NCI-H2196 treated with DMSO at 0.1 percent for 48 hours (cell line): ENCODE data around the gene BAK1.

Source experiments
- DNase-seq: peaks from one replicate; lab custom pipeline; 2025; ENCODE audit not compliant: unreplicated experiment; lab: John Stamatoyannopoulos, UW

The BAK1 gene

DNA sequence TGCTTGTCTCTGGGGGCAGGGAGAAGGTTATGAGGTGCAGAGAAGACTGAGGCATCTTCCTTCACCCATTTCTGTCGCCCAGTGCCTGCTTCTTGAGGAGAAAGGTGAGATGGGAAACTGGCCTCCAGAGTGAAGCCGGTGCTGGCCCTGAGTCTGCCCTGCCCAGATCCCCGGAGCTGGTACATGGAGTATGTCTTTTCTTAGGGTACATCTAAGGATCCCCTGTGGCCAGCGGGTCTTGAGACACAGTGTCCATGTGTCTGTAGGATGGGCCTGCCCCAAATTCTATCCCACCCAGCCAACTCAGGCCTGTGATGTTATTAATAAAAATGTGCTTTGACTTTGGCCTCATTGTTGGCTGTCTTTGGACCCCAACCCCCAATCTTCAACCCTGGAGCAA lies 8.8 kb upstream of the BAK1 start:
- no peak for DNase-seq

DNA sequence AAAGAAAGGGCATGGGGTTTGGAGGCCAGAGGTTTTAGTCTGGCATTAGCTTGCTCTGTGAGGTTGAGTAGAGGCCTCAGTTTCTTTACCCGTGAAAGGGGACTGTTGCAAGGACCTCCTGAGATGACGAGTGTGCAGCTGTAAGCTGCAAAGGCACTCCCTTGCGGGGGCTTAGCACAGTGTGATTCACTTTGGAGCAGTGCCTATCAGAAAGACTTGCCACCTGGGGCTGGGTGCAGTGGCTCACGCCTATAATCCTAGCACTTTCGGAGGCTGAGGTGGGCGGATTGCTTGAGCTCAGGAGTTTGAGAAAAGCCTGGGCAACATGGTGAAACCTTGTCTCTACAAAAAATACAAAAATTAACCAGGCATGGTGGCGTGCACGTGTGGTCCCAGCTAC lies 7.5 kb upstream of the BAK1 start:
- no peak for DNase-seq

DNA sequence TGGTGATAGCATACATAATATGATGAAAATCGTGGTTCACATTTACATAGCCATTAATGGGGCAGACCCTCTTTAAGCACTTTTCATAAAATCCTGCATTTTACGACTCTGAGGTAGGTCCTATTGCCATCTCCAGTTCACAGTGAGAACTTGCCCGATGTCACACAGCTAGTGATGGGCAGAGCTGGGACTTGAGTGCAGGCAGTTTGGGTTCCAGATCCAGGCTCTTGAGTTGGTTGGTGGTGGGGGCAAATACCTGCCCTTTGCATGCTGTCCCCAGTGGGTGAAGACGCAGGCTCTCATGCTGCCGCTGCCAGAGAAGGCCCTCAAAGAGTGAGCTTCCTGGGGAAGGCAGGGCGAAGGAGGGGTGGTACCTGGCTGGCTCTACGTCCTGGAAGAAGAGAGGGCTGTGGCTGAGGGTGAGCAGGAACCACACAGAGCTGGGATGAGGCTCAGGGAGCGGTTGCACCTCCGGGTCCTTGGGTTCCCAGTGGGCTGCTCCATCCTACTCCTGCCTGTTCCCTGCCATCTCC lies 6.1 kb upstream of the BAK1 start:
- no peak for DNase-seq

DNA sequence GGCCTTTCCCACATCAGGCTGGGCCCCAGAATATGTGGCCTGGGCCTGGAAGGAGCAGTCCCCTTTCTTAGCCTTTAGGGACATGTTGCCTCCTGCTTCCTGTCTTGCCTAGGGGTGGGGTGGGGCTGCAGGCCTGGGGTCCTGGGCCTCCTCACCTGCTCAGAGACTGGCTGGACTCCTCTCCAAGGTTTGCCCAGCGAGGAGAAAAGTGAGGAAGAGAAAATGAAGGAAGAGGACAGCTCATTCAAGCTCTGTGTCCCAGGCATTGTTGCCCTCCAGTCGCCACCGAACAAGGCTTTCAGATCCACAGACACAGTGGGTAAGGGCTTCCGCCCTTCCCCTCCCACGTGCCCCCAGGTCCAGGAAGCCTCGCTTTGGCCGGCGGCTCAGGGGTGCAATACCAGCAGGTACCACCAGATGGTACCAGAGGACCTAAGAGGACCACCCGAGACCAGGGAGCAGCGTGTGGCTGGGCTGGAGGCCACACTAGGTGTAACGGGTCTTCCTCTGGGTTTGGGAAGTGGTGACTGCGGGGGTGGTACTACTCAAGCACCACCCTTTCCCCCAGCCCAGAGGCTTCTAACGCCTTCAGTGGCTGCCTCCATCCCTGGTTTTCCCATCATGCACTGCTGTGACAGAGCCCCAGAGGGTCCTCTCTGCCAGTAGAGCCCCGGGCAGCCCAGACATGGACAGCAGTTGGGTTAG lies 5.5 kb upstream of the BAK1 start:
- peak; percentile 52 for DNase-seq

DNA sequence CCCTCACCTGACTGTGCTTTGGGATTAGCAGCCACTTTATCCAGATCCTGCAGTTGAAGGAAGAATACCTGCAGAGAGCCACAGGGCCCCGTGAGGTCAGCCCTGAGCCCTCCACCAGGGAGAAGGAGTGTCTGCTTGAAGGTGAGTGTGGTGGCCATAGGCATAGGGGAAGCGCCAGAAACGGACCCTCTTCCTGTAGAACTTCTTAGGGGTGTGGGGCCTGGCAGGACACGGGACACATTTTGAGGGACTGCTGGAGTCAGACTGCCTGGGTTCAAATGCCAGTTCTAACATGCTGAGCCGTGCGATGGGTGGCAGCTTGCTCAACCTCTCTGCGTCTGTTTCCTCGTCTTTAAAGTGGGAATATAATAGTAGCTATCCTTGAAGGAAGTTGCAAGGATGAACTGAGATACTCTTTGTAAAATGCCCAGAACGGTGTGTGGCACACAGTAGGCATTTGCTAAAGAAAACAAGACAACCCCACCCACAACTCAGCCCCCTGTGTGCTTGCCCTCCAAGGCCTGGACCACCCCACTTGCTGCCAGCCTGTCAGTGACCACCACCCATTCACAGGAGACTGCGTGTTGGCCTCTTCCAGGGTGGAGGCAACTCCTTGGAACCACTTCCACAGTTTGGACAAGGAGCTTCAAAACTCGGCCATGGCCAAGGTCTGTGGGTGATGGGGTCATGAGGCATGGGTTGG lies 4.8 kb upstream of the BAK1 start:
- no peak for DNase-seq

DNA sequence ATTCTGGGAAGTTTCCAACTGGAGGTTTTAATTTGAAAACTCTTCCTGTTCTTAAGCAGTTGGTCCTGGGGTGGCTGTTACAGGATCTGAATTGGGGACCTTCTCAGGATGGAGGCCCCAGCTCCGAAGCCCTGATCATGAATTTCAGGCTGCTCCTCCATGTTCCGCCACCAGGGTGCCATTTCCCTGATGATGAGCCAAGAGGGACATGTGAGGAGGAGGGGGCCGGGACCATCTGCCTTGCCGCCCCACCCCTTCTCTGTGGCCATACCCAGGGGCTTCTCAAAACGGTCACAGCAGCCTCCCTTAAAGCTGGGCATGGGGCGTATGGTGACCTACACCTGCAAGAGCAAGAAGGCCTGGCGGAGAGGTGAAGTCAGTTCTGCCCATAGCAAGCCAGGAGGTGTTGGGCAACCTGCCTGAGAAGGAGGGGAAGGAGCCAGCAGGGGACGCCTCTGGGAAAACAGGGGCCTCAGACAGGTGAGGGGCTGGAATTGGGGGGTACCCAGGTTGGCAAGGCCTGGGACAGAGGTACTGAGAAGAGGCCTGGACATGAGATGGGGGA lies 3.6 kb upstream of the BAK1 start:
- no peak for DNase-seq

DNA sequence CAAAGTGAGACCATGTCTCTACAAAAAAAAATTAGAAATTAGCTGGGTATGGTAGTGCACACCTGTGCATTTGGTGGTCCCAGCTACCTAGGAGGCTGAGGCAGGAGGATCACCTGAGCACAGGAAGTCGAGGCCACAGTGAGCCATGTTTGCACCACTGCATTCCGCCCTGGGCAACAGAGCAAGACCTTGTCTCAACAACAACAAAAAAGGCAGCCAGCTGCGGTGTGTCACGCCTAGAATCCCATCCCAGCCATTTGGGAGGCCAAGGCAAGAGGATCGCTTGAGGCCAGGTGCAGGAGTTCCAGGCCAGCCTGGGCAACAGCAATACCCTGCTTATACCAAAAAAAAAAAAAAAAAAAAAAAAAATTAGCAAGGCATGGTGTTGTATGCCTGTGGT lies 1.1 kb upstream of the BAK1 start:
- DNase-seq, result no peak

DNA sequence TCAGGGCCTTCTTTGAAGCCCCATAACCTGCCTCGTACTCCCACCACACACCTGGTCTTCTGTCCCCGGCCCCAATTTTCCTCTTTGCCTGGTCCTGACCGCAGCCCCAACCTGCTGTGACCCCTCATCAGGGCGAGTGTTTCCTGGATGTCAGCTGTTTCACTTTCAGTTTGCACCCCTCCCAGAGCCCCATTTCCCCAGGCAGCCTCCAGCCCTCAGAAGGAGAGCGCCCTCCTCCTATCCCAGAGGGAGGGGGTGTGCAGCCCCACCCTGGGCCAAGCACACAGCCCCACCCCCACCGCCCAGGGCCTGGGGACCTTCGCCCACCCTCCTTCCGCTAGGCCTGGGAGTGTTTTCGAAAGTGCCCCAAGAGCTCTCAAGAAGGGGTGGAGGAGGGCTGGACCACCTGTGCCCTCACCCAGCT lies 1.5 kb downstream of the BAK1 start:
- no peak for DNase-seq

DNA sequence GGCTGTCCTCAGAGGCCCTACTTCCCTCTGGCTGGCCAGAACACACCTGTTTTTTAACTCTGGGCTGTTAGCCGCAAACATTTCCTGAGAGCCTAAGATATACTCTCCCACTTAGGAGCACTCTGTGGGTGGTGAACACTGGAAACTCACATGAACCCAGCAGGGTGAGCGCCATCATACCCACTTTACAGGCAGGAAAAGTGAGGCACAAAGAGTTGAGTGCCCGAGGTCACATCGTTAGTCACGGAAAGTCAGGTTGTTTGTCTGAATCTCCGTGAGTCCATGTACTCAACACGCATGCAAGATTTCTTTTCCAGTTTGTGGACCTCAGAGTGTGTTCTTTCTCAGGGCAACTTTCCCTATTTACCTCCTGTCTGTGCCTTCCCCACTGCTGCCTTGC lies 1.9 kb downstream of the BAK1 start:
- DNase-seq, result no peak

DNA sequence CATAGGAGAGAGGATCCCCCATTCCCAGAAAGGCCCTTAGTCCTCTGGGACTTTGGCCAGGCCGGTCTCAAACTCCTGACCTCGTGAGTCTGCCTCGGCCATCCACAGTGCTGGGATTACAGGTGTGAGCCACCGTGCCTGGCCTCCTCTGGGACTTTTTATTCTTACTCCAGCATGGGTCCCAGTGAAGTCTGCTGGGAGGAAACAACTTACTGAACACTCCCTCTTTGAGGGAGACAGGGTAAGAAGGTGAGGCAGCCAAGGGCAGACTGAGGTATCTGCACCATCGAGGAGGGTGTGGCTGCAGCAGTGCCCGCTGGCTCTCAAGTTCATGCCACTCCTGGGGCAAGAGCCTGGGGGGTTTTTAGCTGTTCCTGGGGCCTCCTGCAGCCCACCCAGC lies 2.4 kb downstream of the BAK1 start:
- DNase-seq, result no peak

DNA sequence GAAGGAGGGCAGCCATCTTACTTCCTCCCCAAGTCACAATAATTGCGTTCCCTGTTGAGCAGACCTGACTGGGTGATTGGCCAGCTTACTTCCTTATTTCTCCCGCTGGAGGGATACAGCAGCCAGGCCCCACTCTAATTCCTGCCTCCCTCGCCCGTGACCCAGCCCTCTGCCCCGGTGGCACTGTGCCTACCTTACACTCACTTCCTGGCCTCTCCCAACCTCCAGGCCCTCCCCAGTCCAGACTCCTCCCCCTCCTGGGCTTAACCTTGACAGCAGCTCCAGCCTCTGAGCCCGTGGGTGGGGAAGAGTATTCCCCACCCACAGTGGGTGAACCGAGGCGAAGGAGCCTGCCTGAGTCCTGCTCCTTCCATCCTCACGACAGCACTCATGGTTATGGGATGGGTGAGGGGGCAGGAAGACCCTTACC lies 3.0 kb downstream of the BAK1 start:
- DNase-seq, result peak; percentile 81

DNA sequence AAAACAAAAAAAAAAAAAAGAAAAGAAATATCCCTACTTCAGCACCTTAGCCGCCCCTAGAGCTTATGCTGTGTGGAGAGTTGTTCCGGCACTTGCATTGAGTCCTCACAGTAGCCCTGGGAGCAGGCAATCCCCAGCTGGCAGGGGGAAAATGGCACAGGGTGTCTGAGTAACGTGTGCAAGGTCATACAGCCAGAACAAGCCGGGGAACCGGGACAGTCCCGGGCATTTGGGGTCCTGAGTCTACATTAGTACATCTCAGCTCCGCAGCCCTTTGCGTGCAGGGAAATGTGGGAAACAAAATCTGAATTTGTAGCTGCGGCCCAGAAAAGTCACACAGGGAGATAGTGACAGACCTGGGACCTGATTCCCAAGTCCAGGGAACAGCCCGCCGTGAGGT lies 3.4 kb downstream of the BAK1 start:
- DNase-seq, result no peak

DNA sequence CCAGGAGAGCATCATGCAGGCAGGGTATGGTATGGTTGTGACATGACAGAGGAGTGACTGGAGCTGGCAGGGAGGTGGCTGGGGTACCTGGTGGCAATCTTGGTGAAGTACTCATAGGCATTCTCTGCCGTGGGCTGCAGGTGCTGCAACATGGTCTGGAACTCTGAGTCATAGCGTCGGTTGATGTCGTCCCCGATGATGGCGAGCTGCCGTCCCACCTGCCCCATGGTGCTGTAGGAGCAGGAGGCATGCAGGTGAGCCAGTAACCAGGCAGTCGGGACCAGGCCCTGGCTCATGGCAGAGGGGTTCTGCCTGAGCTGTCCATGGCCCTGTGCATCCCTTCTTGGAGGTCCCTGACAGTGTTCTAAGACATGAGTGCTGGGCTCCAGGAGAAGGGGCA lies 4.9 kb downstream of the BAK1 start:
- no peak for DNase-seq

DNA sequence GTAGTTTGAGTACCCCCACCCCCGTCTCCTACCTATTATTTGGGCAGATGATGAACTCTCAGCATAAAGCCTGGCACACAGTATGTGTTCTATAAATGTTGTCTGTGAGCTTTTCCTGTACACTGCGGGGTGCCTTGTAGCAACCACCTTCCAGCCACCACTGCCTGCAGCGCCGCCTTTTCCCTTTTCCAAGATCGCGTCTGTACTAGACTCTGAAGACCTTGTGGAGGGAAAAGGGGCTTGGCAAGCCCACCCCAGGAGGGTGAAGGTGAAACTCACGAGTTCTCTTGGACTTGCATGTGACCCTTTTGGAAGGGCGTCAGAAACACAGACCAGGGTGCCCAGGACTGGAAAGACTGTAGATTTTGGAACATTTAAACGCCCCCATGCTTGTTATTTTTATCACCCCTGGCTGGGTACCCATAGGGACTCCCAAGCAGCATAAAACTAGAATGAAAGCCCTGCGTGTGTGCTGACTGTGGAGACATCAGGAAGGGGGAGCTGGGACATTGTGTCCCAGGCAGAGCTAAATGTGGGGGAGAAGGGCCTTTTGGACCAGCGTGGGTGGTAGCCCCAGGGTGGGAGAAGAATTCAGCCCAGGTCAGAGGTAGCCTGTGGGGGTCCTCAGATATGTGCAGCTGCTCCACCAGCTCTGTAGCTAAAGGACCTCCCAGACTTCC lies 8.3 kb downstream of the BAK1 start:
- DNase-seq, result no peak

DNA sequence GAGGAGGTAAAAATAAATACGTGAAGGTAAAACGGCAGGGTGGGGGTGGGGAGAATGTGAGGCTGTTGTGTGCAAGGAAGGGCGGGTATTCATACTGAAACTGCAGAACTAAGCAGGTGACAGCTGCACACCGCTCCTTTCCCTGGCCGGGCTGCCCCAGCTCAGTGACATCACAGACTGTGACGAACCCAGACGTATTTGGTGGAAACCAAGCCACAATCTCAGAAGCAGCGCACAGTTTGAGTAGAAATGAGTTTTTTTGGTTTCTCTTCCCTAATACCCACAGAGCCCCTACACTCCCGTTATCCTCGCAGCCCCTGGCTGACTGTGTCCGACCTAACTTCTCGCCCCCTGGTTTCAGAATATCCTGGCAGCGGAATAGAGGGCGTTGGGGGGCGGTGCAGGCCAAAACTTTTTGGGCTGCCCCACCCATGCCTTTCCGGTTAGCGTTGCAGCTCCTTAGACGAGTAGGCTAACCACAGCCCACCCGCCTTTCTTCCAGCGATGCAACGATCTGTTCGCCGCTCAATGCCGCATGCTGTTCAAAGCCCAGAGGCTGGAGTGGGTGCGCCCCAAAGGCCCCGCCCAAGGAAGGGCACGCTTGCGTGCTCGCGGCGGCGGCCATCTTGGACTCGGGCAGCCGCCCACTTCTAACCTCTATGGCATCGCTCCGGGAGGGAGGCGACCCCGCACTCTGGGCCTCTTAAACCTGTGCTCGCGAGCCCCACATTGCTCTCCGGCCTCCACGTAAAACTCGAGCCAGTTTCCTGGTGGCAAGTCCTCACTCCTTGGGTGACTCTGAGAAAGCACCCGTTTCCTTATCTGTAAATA lies 9.1 kb downstream of the BAK1 start:
- DNase-seq, result peak; percentile 68

DNA sequence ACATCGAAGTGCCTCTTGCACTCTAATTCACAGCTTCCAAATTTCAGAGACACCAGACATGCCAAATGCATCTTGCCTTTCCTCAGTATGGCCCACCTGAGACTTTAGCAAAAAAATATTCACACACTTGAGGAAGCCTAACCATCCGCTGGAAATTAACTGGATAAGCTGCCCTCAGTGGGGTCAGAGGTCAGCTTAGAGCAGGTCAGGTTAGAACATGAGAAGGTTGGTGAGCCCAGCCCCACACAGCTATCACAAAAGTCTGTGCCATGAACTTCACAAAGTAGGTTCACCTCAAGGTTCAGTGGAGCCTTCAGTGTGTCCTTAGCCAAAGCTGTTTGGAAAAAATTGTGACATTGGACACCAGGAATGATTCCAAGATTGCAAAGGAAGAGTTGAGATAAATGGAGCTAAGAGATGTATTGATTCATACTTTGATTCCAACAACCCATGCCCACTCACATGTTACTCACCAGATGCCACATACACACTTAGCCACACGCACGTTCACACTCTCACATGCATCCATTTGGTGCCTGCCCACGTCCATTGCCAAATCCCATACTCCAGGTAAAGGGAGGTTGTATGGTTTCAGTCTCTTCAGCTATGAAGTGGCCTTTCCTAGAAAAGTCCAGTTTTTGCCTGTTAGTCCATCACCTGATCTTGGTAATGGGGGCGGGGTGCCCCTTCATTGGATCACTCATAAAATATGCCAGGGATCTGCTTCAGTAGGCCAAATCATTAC lies 11.1 kb downstream of the BAK1 start:
- DNase-seq, result no peak

DNA sequence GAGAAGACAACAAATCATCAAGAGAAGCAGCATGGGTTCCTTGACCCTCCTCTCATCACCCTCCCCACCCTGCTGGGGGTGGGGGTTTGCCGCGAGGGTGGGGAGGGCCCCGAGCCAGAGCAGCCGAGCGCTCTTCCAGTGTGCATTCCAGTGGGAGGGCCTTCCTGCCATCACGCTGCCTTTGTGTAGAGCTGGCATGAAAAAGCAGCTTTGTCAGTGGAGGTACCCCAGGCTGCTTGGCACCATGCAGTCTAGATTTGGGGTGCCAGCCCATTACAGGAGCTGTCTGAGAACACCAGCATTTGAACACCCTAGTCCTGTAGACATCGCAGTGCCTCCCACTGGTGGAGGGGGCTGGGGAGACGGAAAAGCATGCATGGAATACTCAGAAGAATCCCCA lies 12.2 kb downstream of the BAK1 start:
- no peak for DNase-seq

DNA sequence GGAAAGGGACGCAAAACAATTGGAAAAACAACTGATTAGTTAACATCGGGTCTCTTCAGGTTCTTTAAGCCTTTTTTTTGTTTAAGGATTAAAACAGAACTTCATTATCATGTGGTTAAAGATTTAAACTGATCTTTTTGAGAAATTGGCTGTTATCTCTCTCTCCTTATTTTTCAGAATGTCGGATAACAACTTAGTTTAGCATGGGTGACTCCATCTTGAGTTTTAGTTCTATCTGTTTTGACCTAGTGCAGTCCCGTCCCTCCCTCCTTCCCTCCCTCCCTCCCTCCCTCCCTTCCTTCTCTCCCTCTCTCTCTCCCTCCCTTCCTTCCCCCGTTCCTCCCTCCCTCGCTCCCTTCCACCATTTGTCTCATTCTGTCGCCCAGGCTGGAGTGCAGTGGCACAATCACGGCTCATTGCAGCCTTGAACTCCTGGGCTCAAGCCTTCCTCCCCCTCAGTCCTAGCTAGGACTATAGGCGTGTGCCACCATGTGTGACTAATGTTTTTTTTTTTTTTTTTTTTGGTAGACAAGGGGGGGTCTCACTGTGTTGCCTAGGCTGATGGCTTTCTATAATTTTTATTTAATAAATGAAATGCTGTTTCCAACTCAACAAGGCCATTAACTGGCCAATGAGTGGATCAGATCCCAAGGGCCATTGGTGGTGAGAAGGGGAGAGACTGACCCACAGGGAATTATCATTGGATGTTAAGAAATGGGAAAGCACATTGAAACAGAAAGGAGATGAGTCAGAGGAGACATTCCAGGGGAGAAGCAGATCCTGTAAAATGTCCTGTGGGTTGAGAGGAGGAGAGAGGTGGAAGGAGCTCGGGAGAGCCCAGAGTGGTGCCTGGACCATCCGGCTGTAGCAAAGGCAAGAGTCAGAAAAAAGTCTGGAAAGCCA lies 13.6 kb downstream of the BAK1 start:
- no peak for DNase-seq

DNA sequence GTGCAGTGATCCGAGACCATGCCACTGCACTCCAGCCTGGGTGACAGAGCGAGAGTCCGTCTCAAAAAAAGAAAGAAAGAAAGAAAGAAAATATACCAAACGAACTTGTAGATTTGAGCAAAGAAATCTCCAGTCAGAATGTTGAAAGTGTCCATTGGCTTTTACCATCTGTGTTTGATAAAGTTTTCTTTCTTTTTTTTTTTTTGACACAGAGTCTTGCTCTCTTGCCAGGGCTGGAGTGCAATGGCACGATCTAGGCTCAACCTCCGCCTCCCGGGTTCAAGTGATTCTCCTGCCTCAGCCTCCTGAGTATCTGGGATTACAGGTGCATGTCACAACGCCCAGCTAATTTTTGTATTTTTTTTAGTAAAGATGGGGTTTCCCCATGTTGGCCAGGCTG lies 21.3 kb downstream of the BAK1 start:
- no peak for DNase-seq
